ENCODE measurements around the gene PTTG2.
"Not testable (repeated sequence)": the region's sequence is repeated elsewhere in the genome, so short reads cannot be mapped to it uniquely, and the experiment has no call there.

The PTTG2 gene

DNA sequence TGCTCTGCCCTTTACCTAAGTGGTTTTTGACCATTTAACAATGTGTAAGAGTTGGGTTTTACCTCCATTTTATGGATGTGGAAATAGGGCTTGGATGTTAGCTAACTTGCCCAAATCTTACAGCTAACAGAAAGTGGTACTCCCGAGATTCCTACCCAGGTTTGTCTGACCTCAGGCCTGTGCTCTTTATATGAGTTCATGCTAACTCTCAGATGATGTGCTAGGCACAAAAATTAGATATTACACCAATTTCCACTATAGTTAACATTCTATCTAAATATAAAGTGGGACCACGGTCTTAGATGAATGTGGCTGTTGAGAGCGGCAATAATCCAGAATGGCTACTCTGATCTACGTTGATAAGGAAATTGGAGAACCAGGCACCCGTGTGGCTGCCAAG, at the start of gene PTTG2:
TSS of gene PTTG2 (plus strand) at position 301 of the 400 bp plus-strand sequence. CDS start at position 338, 37 bp downstream.
- DNase-seq = no peak

DNA sequence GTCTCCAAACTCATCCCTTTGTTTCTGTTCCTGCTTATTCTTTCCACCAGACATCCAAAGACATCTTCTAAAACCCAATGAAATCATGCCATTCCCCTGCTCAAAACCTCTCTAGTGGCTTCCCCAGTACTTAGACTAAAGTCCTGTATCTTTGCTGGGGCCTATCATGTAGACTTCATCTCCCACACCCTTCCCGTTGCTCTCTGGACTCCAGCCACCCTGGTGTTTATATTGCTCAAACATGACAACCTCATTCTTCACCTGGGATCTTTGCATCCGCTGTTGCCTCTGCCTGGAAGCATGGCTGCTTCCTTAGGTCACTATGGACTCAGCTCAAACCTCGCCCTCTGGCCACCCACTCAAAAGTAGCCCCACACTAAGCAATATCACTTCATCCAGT, 45.7 kb upstream of the PTTG2 start:
- DNase-seq = no peak

DNA sequence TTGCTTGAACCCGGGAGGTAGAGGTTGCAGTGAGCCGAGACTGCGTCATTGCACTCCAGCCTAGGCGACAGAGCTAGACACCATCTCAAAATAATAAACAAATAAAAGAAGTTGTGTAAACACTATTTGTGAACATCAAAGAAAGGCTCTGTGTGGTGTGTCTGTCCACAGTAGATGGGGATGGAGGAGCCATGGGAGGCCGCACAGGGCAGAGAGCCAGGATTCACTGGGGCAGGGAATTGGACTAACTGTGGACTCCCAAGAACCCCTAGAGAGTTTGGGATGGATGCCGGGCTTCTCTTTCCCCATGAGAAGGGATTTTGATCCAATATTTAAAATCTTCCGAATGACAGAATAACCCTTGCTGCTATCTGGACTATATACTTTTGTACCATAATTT, 42.8 kb upstream of the PTTG2 start:
- no peak for DNase-seq

DNA sequence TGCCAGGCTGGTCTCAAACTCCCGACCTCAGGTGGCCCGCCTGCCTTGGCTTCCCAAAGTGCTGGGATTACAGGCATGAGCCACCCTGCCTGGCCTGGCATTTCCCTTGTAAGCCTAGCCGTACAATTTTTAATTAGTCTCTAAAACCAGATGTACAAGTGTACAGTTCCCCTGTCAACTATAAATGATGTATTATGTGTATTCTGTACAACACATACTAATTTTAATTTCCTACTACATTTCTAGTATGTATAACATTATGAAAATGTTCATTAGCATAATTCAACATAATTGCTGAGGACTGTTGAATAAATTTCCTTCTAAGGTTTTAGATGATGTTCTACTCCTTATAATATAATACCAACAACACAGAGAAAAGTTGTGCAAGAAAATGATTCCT, 41.5 kb upstream of the PTTG2 start:
- no peak for DNase-seq

DNA sequence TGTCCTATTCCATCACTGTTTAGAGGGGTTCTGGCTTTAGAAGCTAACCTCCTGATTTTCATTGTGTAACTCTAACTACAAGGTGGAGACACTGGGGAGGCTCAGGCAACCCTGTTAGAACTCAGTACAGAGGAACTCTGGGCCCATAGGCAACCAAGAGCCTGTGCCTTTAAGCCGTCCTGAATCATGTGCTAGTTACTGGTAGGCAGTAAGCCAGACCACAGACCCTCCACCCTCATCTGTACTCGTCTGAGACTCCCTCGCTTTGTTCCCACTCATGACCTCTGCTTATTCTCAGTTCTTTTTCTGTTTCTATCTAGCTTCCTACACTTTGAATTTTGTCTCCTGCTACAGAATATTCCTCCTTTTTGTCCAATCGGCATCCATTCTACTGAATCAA, 37.9 kb upstream of the PTTG2 start:
- DNase-seq = no peak

DNA sequence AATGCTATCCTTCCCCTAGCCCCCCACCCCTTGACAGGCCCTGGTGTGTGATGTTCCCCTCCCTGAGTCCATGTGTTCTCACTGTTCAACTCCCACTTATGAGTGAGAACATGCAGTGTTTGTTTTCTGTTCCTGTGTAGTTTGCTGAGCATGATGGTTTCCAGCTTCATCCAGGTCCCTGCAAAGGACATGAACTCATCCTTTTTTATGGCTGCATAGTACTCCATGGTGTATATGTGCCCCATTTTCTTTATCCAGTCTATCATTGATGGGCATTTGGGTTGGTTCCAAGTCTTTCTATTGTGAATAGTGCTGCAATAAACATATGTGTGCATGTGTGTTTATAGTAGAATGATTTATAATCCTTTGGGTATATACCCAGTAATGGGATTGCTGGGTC, 37.1 kb upstream of the PTTG2 start:
- DNase-seq = not testable (repeated sequence)

DNA sequence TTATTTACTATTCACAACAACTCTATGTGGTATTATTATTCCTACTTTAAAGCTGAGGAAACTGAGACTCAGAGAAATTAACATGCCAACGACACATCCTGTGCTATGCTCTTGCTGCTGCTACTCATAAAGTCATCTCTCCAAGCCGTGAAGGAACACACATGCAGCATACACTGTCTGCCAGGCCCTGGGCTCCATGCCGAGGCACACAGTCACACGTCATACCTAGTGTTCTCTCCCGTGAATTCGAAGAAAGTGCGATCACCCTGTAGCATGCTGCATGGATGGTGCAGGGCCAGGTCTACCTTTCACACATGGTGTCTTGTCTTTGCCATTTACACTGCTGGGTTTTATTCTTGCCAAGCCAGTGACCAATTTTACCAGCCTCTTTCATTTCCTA, 35.3 kb upstream of the PTTG2 start:
- no peak for DNase-seq

DNA sequence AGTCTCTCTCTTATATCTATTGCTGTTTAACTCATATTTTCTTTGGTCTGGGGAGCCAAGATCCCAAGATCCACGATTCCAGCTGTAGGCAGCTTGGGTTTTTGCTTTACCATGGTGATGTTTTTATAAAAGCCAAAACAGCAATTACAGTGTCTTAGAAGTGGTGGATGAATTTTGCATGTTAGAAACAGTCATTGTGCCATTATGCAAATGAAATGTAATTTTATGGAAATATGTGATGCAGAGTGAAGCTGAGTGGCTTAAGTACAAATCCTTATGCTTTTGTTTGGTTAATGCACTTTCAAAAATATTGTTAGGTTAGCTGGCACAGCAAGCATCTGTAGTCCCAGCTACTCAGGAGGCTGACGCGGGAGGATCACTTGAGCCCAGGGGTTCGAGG, 32.8 kb upstream of the PTTG2 start:
- DNase-seq = no peak

DNA sequence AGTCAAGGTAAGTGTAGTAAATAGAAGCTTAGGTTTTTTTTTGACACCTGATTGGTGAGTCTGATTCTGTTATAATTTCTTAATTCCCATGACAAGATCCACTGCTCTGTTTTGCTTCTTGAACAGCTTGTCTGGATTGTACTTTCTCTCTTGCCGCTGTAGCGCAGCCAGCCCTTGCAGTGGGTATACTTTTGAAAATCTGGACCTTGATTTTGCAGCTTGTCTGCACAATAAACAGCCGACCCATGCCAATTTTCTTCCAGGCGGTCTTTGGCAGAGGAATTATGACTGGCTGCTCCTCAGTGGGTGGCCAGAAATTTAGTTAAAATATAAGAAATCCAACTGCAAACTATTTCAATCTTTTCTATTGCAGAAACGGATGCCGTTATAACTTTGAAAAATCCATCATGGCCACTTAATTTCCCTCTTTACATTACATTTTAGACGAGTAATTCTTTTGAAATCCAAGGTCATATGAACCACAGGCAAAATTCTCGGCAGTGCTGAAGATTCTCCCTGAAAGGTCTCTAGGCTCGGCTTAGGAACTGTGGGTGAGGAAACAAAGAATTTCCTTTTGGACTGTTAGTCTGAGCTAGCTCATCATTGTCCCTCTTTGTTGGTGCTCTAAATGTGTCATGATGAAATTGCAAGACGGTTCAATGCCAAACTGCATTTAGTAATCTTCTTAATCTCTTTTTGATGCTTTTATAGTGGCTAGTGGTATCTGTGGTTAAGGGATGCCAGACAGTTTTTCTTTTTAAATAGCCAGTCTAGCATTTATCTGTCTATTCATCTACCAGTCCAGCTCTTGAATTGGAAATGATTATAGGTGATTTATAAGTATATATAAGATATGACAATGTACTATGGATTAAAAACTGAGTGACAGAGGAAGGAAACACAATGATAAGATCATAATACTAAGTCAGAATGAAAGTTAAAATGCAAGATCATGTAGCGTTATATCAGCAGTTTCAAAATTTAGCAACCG, 31.5 kb upstream of the PTTG2 start:
- no peak for DNase-seq

DNA sequence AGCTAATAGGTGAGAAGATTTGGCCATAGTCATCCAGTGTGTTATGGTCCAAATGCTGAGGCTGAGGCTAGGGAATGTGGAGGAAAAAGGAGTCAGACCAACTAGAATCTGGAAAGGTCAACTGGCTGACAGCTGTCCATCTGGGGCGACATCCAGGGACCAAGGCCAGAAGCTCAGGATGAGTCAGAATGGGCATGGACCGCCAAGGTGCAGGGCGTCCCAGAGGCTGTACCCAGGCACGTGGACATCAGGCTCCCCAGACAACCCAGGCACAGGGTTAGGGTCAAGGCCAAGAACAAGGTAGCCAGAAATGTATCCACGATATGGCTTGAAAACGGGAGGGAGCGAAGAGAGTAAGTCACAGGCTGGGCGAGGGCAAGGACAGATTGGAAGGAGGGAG, 26.1 kb upstream of the PTTG2 start:
- no peak for DNase-seq

DNA sequence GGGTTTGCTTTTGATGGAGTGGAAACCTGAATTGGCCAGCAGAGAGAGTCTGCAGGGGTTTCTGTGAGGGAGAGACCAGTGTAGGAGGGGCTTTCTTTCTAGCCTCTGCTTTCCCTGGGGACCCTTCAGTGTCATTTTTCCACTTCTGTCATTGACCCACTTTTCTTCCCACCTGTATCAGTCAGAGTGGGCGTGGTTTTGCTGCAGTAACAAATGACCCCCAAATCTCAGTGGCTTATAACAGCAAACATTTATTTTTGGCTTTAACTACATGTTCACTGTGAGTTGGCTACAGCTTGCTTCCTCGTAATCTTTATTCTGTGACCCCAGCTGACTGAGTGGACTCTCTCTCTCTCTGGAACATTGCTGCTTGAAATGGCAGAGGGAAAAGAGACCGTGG, 25.6 kb upstream of the PTTG2 start:
- DNase-seq = no peak

DNA sequence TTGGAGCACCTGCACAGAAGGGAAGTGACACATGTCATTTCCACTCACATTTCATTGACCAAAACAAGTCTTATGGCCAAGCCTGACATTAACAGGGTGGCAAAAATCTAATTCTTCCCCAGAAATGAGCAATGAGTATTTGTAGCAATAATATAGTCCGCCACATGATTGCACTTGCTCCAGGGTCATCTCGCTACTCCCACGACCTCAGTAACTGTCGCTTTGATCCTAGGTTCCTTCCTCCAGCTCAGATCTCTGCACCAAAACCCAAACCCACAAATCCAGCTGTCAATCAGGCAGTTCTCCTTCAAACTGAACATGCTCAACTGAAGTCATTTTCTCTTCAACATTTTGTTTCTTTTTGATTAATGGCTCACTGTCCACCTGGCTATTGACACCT, 25.2 kb upstream of the PTTG2 start:
- no peak for DNase-seq

DNA sequence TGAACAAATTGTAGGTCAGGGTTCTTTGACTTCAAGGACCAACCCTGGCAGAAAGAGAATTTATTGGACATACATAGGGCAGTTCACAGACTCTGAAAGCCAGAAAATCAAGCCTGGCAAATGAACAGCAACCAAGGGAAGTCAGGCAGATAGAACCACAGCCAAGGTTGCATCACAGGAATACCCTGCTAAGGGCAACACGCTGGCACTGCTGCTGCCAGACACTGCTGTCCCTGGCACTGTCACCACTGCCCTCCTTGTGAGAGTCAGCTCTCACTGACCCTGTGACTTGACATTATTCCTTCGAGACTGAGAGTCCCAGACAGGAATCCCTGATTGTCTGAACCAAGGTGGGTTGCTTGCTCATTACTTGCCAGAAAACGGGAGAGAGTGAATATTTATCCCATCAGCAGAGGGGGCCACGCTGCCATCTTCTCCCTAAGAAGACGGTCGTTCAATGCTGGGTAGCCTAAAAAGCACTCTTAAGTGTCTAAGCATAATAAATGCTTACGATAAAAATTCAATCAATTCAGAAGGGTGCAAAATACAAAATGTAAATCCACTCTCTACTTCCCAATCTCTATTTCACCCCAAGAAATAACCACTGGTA, 23.2 kb upstream of the PTTG2 start:
- DNase-seq = no peak

DNA sequence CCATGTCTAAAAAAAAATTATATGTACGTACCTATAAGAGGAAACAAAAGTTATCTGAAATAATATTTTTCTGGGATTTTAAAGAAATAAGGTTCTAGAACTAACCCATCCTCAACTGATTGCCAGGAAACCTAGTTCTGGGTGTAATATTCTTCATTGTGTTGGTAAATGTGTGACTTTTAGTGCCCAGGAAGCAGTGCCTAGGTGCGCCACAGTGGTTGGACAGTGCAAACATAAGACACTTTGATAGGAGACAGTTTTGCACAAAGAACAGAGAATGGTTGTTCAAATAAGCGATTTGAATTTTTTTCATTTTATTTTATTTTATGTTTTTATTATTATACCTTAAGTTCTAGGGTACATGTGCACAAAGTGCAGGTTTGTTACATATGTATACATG, 22.0 kb upstream of the PTTG2 start:
- no peak for DNase-seq

DNA sequence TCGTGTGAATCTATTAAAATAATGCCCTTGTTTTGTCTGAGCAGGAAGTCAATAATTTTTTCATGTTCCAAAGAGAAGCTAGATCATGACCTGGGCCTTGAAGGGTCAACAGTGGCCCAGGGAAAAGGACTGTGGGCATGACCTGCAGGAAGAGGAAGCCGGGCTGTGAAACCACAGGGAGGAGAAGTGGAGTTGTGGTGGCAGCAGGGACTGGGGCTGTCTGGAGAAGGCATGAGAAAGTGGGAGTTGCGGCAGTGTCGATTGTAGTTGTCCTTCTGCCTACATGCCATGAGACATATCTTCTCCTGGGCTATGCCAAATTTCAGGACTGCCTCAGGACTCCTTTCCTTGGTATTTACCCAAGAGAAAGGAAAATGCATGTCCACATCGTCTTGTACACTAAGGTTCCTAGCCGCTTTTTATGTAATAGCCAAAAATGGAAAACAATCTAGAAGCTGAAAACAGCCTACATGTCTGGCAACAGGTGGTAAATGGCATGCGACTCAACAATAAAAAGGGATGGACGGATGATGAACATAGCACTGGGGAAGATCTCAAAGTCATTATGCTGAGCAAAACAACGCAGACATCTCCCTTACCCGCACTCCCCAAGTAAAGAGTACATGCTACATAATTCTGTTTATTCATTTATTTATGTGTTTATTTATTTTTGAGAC, 13.6 kb upstream of the PTTG2 start:
- no peak for DNase-seq

DNA sequence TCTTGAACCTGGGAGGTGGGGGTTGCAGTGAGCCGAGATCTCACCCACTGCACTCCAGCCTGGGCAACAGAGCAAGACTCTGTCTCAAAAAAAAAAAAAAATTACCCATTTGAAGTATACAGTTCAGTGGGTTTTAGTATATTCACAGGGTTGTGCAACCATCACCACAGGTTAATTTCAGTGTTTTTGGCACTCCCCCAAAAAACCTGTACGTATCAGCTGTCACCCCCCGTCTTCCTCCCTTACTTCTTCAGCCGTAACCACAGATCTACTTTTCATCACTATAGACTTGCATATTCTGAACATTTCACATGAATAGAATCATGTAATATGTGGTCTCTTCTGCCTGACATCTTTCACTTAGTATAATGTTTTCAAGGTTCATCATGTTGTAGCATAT, 11.7 kb upstream of the PTTG2 start:
- DNase-seq = no peak

DNA sequence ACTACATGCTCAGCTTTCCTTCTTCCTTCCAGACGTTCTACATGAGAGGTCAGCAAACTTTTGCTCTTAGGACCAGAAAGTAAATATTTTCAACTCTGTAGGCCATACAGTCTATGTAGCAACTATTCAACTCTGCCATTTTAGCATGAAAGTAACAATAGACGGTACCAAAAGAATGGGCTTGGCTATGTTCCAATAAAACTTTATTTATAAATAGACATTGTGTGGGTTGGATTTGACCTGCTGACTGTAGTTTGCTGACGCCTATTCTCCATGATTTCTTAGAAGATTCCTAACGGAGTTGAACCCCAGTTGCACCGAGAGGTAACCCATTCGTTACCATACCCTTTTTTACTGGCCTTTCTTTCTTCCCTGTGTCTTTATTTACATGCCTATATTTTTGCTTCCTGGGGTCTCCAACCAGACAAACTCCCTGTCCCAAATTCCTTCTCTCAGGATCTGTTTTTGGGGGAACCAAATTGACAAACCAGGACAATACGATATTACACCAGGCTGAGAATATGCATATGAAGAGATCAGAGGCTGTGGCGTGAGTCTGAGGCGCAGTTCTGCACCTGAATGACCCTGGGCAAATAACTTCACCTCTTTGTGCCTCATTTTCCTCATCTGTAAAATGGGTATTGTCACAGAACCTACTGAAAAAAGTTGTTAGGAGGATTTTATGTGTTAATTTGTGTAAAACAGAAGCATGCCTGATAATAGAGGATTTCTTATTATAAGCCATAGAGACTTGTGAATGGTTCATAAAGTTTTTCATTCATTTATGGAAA, 10.4 kb upstream of the PTTG2 start:
- no peak for DNase-seq

DNA sequence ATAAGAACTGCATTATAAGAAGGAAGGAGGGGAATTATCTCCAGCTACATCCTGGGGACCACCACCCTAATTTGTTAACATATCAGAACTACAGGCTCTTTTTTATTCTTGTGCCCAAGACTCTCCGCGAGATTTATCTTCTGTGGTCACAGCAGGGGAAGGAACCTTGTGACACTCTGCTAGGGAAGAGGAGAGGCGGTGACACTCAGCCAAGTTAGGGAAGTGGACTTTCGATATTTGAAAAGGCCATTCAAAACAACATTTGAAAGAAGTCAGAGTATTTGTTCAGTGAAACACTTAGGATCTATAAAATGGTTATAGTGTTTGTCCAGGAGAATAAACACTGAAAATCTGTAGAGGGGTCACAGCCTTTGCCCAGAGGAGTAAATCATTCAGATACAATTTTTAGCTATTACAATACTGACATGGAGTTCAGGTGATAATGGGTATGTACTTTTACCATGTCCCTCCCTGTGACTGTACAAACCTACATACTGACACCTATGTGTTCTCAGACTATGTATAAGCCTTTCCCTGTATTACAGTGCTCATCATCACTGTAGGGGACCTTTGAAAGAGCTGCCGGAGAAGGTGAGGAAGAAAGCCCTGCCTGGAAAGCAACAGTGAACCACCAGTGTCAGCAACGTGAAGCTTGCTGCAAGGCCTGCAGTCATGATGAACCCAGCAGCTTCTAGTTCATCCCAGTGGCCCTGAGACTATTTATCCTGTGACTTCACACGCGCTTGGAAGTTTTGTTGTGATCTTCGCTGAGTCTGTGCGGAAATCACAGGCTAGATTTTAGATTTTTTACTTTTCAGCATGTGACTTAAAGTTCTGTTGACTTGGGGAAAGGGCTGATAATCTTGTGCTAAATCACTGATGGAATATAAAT, 8.5 kb upstream of the PTTG2 start:
- no peak for DNase-seq

DNA sequence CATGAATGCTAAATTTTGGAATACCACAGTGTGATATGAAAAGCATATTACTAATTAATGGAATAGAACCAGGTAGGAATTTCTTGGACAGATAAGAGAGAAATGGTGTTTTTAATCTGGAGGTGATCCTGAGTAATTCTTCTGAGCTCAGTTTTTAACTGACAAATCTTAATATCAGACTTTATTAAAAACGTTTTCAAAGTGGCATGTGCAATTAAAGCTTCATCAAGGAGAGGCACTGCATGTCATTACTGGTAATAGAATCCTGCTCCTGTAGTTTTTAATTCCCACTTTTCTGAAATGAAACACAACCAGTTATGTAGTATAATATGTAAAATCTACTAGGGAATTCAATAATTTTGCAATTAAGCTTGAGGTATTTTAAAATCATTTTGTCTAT, 7.0 kb upstream of the PTTG2 start:
- no peak for DNase-seq

DNA sequence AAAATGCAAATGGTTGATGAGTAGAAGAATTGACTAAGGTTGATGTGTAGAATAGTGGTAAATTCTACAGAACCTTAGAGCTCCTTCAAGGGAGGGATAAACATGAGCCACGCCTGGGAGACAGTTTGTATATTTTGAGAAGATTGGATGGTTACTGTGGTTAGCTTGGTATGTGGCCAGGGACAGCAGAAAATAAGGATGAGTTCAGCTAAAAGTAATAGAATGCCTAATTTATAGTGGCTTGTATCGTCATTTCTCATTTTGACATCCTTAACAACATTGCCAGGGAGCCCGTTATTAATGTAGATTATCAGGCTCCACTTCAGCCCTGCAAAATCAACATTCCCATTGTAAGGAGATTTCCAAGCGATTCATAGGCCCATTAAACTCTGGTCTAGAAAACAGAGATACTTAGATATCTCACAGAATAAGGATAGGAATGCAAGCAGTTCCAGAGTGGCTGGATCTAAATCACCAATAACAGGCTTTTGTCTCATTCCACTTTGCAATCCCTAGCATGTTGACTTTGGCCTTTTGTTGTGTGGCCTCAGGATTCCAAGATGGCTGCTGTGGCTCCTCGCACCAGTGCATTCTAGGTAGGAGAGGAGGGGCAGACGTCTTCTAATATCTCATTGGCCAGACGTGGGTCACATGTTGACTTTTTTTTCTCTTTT, 6.4 kb upstream of the PTTG2 start:
- DNase-seq = no peak

DNA sequence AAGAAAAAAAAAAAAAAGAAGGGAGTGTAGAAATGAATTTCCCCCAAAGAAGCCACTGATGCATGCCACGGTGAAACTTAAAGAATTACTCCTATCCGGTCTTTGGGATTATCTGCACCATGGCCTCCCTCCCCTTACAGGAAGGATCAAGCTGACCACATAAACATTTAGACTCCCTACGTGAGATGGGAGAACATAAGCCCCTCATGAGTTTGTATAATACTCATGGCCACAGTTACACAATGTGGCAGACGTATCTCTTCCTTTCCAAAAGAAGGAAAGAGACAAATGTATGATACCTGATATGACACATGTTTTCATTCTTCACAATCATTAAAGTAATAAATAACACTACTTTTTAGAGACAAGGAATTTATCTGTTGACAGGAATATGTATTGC, 3.3 kb upstream of the PTTG2 start:
- DNase-seq = no peak
